AG20443 (cell line): ENCODE data around the gene PIGT.

Experiments used
- DNase-seq: peaks from one replicate; pipeline ENCODE4 v3.0.0; 2012; ENCODE audit warnings: low spot score, mixed read lengths

The PIGT gene

GRCh38 chr20:45427236-45428149 is 11.6 kb downstream of the PIGT start:
- DNase-seq: no peak

GRCh38 chr20:45429618-45430017 is 13.7 kb downstream of the PIGT start:
- DNase-seq: no peak

- DNase-seq: no peak
These were observed 16.4 kb downstream of the PIGT start for GRCh38 chr20:45432294-45432693.

GRCh38 chr20:45433316-45433715 is 17.4 kb downstream of the PIGT start:
- peak; percentile 61 for DNase-seq

DNA sequence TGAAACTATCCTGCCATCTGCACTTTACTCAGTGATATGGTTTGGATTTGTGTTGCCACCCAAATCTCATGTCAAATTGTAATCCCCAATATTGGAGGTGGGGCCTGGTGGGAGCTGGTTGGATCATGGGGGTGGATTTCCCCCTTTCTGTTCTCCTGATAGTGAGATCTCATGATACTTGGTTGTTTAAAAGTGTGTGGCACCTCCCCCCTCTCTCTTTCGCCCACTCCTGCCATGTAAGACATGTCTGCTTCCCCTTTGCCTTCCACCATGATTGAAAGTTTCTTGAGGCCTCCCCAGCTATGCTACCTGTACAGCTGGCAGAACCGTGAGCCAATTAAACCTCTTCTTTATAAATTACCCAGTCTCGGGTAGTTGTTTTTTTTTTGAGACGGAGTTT is 18.0 kb downstream of the PIGT start:
- no peak for DNase-seq

DNA sequence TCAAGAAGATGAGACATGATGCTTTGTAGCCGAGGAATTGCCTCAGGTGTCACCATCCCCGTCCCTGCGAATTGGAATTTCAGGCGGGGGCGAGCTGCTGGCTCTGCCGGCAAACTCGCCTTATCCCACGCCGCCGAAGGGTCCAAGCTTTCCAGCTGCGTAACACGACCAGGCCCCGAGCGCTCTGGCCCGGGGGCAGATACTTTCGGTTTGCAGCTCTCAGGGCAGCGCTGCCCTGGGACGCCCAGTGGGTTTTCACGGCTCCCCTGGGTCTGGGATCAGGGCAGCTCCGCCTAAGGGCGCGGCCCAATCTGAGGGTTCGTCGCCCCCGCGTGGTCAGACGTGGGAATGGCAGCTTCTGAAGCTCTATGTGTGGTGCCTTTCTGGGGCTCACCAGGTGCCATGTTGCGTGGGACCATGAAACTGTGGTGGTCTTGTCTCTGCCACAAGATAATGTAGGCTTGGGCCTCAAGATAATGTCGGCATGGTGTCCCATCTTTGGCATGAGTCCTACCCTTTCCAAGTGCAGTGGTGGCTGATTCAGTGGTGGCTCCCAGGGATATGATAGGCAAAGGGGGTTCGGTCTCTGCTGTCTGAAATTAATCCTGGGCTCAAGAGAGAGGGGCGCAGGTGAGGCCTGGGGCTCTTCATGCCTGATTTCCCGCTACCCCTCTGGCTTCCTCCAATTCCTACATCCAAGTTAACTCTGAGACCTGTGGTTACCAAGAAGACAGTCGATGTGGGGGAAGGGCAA is 21.0 kb downstream of the PIGT start:
- DNase-seq: peak; percentile 94

- no peak for DNase-seq
These were observed 24.5 kb downstream of the PIGT start for GRCh38 chr20:45440424-45440823.

- no peak for DNase-seq
These were observed 25.1 kb downstream of the PIGT start for GRCh38 chr20:45440891-45441685.

GRCh38 chr20:45441746-45442145 is 25.8 kb downstream of the PIGT start:
- no peak for DNase-seq

GRCh38 chr20:45444050-45444449 is 28.1 kb downstream of the PIGT start:
- DNase-seq: no peak

DNA sequence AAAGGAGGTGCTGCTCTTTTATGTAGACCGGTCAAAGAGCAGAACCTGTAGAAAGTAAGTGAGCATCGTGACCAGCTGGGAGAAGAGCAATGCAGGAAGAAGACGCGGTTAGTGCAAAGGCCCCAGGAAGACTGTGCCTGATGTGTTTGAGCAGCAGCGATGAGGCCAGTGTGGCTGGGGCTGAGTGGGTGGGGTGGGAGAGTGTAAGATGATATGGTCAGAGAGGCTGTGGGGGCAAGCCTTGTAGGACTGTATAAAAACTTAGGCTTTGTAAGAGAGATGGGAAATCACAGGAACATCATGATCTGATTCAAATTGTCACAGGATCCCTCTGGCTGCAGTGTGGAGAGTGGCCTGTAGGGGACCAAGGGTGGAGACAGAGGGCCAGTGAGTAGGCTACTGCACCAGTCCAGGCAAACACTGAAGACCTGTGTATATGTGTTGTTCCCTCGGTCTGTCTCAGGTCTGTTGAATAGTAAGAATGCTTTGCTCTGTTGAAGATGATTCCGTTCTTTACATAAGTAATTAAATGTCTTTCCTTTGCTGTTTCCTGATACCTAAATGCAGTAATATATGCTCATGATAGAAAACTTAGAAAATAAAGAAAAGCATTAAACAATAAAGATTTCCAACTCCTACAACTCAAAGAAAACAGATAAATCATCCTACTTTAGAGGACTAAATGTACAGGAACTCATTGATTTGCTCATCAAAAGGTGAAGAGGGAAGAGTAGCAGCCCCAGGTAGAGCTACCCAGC is 30.0 kb downstream of the PIGT start:
- peak; percentile 54 for DNase-seq

DNA sequence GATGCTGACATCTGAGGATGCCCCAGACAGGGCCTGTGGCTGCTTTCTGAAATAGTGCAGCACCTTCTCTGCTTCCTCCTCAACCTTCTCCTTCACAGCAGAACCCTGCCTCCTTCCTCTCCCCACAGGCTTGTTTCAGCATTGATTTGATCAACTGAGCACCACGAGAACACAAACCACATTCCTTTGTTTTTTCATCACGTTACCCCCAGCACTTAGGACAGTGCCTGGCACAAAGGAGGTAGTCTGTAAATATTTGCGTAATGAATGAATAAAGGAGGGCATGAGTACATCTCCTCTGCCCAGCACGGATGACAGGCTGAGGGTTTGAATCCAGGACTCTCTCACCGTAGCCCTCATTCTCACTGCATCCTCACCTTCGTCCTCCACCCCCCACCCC is 32.3 kb downstream of the PIGT start:
- no peak for DNase-seq

GRCh38 chr20:45449528-45449927 is 33.6 kb downstream of the PIGT start:
- no peak for DNase-seq

- peak; percentile 61 for DNase-seq
These were observed 34.3 kb downstream of the PIGT start for GRCh38 chr20:45450097-45450818.

DNA sequence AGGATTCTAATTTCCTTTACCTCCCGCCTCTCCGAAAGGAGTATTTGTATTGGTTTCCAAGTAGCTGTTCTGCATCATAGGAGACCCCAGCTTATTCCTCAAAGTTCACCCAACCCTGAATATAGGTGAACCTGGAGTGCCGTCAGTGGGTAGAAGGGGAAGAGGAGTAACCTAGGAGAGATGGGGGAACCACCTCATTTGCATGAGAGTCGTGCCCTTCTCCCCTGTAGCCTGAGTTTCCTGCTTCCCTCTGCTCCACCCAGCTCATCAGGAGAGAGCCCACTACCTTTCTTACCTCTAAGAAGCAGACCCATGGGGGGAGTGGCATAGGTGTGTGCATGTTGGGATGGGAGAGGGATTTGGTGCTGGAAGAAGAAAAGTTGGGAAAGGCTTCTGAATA is 36.3 kb downstream of the PIGT start:
- no peak for DNase-seq

DNA sequence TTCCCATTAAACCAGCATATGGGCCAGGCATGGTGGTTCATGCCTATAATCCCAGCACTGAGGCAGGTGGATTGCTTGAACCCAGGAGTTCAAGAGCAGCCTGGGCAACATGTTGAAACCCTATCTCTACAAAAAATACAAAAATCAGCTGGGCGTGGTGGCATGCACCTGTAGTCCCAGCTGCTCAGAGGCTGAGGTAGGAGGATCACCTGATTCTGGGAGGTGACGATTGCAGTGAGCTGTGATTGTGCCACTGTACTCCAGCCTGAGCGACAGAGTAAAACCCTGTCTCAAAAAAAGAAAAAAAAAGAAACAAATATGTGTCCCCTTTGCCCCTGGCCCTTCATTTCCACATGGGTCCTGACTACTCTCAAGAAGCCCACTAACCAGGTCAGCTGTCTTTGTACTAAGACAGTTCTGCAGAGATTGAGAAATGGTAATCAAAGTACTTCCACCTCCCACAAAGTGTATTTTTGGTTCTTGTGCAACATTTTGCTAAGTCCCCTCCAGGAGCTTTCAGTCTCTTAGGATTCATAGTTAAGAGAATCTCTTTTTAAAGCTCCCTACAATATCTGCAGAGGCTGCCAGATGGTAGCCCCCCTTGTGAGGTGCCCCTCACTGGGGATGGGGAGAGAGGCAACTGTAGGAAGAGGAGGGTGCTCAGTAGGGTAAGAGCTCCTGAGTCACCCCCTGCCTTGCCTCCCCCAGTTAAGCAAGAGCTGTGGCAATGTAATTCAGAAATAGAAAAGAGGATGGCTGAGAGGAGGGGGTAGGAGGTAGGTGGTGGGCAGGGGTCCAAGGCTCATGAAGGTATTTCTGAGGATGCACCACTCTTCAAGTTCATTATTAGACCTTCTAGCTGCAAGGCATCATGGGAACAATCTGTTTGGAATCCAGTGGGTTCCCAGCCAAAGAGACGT is 37.1 kb downstream of the PIGT start:
- DNase-seq: no peak

- no peak for DNase-seq
These were observed 40.7 kb downstream of the PIGT start for GRCh38 chr20:45456632-45457031.

DNA sequence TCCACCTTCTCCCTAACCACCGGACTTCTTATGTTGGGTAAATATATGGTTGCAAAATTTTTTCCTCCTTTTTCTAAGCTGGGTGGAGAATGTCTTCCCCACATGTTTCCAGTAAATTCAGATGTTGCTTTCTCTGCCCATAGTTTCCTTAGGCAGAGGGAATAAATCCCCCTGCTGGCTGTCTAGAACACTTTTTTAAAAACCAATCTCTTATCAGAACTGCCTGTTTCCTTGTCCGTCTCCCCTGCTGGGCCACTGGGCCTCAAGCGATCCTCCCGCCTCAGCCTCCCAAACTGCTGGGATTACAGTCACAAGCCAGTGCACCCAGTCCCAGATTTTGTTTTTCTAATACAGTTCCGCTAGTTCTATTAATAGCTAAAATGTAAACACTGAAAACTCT is 43.7 kb downstream of the PIGT start:
- DNase-seq: peak; percentile 32

DNA sequence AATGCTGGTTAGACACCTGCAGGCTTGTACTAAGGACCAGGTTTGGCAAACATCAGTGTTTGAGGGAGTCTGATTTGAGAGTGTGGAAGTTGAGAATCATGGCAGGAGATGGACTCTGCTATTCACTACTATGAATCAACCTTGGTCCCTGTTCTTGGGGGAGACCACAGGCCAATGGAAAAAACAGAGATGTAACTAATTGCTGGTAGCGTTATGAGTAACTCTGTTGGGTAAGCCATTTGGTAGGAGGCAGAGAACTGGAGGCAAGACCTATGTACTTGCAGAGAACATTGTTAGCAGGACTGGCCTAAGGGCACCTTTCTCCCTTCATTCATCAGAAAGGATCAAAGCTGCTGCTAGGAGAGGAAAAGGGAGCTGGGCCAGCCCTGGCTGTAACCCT is 45.3 kb downstream of the PIGT start:
- DNase-seq: no peak
